ENCODE measurements around the gene KIF6.

- TF ChIP-seq CTCF (IDR thresholded peaks at IDR 0.05; ENCODE audit: low read length) (no peak), EZH2 (IDR thresholded peaks at IDR 0.05; ENCODE audit: borderline replicate concordance, low read length) (no peak)
Observed at GRCh38 chr6:39422238-39422637, 303.0 kb downstream of the KIF6 start.

Data from OCI-LY1 (cell line).